Endometrial microvascular endothelial cells (primary cell): ENCODE measurements around the gene MCL1. TPM values are rescaled to one million over a fixed set of nuclear protein-coding genes. Genes with fewer than 3 reads are reported as not detected.
"Not testable (repeated sequence)": the region's sequence is repeated elsewhere in the genome, so short reads cannot be mapped to it uniquely, and the experiment has no call there.

ENCODE experiments used
- in situ Hi-C: cut with HindIII; loops from 2 replicates; pipeline ENCODE4 v1.10.0; 2017; ENCODE audit warnings: low sequenced_read_pairs, low pct_unique_long_range_greater_than_20kb; ENCODE audit errors: inconsistent ontology term
- total RNA-seq: library from RNA; depleted of rRNA; stranded (reverse); fragments of >200 nt; gene quantifications from one replicate; pipeline ENCODE4 v1.2.3, GENCODE V29; 2015; ENCODE audit errors: inconsistent ontology term

MCL1 gene
- 382 TPM for total RNA-seq

GRCh38 chr1:150579110-150579944 is at the start of gene MCL1:
Gene MCL1 (minus strand): TSS chr1:150579610. CDS start chr1:150579530, 80 bp downstream.
- in situ Hi-C loops, result no loop called here

- in situ Hi-C loops, result no loop called here
These were observed 49.3 kb upstream of the MCL1 start for GRCh38 chr1:150628766-150629114.

- in situ Hi-C loops, result no loop called here
These were observed 48.5 kb upstream of the MCL1 start for GRCh38 chr1:150627826-150628410.

- in situ Hi-C loops, result no loop called here
These were observed 46.7 kb upstream of the MCL1 start for GRCh38 chr1:150626150-150626549.

- in situ Hi-C loops, result not testable (repeated sequence)
These were observed 45.1 kb upstream of the MCL1 start for GRCh38 chr1:150624546-150624945.

- in situ Hi-C loops, result not testable (repeated sequence)
These were observed 44.7 kb upstream of the MCL1 start for GRCh38 chr1:150624134-150624533.

GRCh38 chr1:150622303-150622975 is 43.0 kb upstream of the MCL1 start:
- in situ Hi-C loops, result no loop called here

GRCh38 chr1:150621497-150622302 is 42.3 kb upstream of the MCL1 start:
- in situ Hi-C loops, result no loop called here

GRCh38 chr1:150620919-150621318 is 41.5 kb upstream of the MCL1 start:
- in situ Hi-C loops, result no loop called here

GRCh38 chr1:150619576-150620509 is 40.4 kb upstream of the MCL1 start:
- in situ Hi-C loops, result no loop called here

- in situ Hi-C loops, result no loop called here
These were observed 36.2 kb upstream of the MCL1 start for GRCh38 chr1:150615346-150616201.

GRCh38 chr1:150613061-150613920 is 33.9 kb upstream of the MCL1 start:
- in situ Hi-C loops, result no loop called here

- in situ Hi-C loops, result no loop called here
These were observed 32.6 kb upstream of the MCL1 start for GRCh38 chr1:150612014-150612345.

- in situ Hi-C loops, result no loop called here
These were observed 31.2 kb upstream of the MCL1 start for GRCh38 chr1:150610576-150610975.

- in situ Hi-C loops, result no loop called here
These were observed 30.3 kb upstream of the MCL1 start for GRCh38 chr1:150609732-150610131.

- in situ Hi-C loops, result no loop called here
These were observed 27.2 kb upstream of the MCL1 start for GRCh38 chr1:150606463-150607142.
